Measurements from ENCODE around the gene MRGPRF.

GRCh38 chr11:69048694-69049489 lies 35.8 kb upstream of the MRGPRF start, which contains the start of gene TPCN2:
- TF ChIP-seq CTCF (tag by site-specific recombination; IDR thresholded peaks at IDR 0.05), result no peak
- TF ChIP-seq ZBTB20 (tag by site-specific recombination; IDR thresholded peaks at IDR 0.05), result no peak
- TF ChIP-seq ZNF621 (tag by site-specific recombination; IDR thresholded peaks at IDR 0.05), result no peak
- no peak for TF ChIP-seq ZNF248 (tag by site-specific recombination; IDR thresholded peaks at IDR 0.05)
